NB4 (cell line): Measurements from ENCODE around the gene SMC5.
"Not testable (repeated sequence)": the region's sequence is repeated elsewhere in the genome, so short reads cannot be mapped to it uniquely, and the experiment has no call there.

Experiments used
- DNase-seq: peaks from one replicate; pipeline ENCODE4 v3.0.0; 2010; ENCODE audit warnings: low read depth
- H3K4me3 ChIP-seq: one replicate; pipeline ENCODE4 v1.5.1; 2011; ENCODE audit warnings: mild to moderate bottlenecking, low read depth, low read length, moderate library complexity
- CTCF ChIP-seq: IDR thresholded peaks from one replicate; pipeline ENCODE4 v1.5.1; 2012; ENCODE audit warnings: low read depth, low read length
- MAX ChIP-seq: IDR thresholded peaks from 2 replicates; pipeline ENCODE4 v1.6.1; 2011; ENCODE audit warnings: low read depth, low read length
- MYC ChIP-seq: IDR thresholded peaks from 2 replicates; pipeline ENCODE4 v1.6.1; 2011; ENCODE audit warnings: low read depth, low read length
- POLR2A ChIP-seq: IDR thresholded peaks from 2 replicates; pipeline ENCODE4 v1.6.1; 2011; ENCODE audit warnings: mild to moderate bottlenecking; ENCODE audit not compliant: insufficient read length; ENCODE audit errors: extremely low read depth

Gene SMC5

GRCh38 chr9:70304810-70305209 lies 46.0 kb downstream of the SMC5 start:
- no peak for DNase-seq
- H3K4me3 ChIP-seq: no peak overlapping the region
- TF ChIP-seq MYC: no peak
- no peak for TF ChIP-seq CTCF
- no peak for TF ChIP-seq MAX
- TF ChIP-seq POLR2A: no peak

DNA sequence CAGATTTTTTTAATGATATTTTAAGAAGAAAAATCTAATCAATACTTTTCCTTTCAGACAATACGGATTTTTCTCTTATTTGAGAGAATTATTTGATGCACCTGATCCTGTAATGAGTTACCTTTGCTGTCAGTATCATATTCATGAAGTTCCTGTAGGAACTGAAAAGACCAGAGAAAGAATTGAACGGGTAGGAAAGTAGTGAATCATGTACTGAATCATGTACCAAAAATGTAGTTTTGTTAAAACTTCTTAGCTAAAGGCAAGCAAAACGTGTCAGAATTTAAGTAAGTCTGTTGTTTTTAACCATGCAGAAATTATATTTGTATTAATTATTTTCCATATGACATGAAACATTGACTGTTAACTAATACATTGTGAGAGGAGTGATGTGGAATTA lies 56.6 kb downstream of the SMC5 start:
- no peak overlapping the region for H3K4me3 ChIP-seq
- TF ChIP-seq MYC: no peak
- no peak for TF ChIP-seq POLR2A
- no peak for TF ChIP-seq MAX
- no peak for TF ChIP-seq CTCF
- DNase-seq: no peak

GRCh38 chr9:70318002-70318401 lies 59.2 kb downstream of the SMC5 start:
- H3K4me3 ChIP-seq: no peak overlapping the region
- no peak for DNase-seq
- TF ChIP-seq POLR2A (no peak), MYC (no peak), MAX (no peak), CTCF (no peak)

DNA sequence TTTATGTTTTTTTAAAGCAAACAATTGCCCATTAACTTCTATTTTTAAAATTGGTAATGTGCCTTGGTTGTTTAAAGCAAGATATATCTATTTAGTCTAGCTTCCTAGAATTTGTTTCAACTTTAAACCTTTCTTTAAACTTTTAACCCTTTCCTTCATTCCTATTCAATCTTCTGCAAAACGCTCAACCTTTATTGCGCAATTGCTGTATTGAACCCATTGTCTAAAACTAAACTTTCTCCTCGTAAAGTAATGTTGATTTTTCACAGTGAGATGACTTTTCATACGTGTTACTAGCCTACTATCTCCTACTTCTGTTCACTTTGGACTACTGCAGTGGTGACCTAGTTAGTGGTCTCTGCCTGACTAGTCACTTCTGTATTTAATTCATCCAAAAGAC lies 63.3 kb downstream of the SMC5 start:
- no peak for TF ChIP-seq MYC
- no peak for TF ChIP-seq POLR2A
- TF ChIP-seq CTCF: no peak
- no peak for TF ChIP-seq MAX
- H3K4me3 ChIP-seq: no peak overlapping the region
- no peak for DNase-seq

DNA sequence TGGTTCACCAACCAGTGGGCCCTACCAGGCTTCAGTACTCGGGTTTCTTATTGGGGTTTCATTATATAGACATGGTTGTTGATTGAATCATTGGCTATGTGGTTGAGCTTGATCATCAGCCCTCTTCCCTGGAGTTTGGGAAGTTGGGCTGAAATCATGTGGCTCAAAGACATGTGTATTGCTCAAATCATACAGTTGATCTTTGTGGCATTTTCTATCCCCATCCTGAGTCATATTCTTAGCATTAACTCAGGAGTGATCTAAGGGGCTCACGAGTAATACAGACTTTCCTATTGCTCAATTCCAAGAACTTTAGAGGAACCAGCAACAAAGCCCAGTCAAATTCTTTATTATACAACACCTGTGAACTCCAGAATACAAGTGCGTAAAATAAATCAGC lies 66.2 kb downstream of the SMC5 start:
- DNase-seq: peak; percentile 11
- H3K4me3 ChIP-seq: no peak overlapping the region
- TF ChIP-seq POLR2A (no peak), MYC (no peak), CTCF (no peak), MAX (no peak)

DNA sequence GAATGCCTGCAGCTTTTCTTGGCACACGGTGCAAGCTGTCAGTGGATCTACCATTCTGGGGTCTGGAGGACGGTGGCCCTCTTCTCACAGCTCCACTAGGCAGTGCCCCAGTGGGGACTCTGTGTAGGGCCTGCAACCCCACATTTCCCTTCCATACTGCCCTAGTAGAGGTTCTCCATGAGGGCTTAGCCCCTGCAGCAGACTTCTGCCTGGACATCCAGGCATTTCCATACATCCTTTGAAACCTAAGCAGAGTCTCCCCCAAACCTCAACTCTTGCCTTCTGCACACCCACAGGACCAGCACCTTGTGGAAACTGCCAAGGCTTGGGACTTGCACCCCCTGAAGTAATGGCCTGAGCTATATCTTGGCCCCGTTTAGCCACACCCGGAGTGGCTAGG lies 69.8 kb downstream of the SMC5 start:
- not testable (repeated sequence) for DNase-seq, H3K4me3 ChIP-seq

- TF ChIP-seq POLR2A: no peak
- no peak for TF ChIP-seq MYC
- no peak for TF ChIP-seq CTCF
- no peak for TF ChIP-seq MAX
- H3K4me3 ChIP-seq: no peak overlapping the region
- peak; percentile 13 for DNase-seq
These were observed 81.8 kb downstream of the SMC5 start for GRCh38 chr9:70340572-70340971.
